B cell (primary cell): ENCODE data around the gene HYI. TPM values are rescaled to one million over a fixed set of nuclear protein-coding genes. Genes with fewer than 3 reads are reported as not detected.

Experiments
- ATAC-seq: fragments of 200-7000 bp; cut with Tn5 transposase; one replicate; pipeline ENCODE4 v1.10.0; 2021; ENCODE audit warnings: low read depth, mild to moderate bottlenecking, moderate number of reproducible peaks, moderate library complexity
- CTCF ChIA-PET: fragments of 350-600 bp; sonication (Branson Sonifier 250); formaldehyde crosslinking; loops from one replicate; lab custom pipeline; 2021; ENCODE audit warnings: antibody characterized with exemption, inconsistent platforms; lab: Charles Lee
- POLR2A ChIA-PET: fragments of 350-600 bp; sonication (Branson Sonifier 250); formaldehyde crosslinking; loops from one replicate; lab custom pipeline; 2021; ENCODE audit warnings: antibody characterized with exemption; lab: Charles Lee
- DNase-seq: peaks from one replicate; pipeline ENCODE4 v3.0.0; 2013
- H2AFZ ChIP-seq: 2 replicates; pipeline ENCODE4 v1.6.1; 2012; ENCODE audit warnings: mild to moderate bottlenecking, low read depth, low read length; ENCODE audit not compliant: insufficient read depth, poor library complexity, severe bottlenecking
- H3K27ac ChIP-seq, 2 donors: 1 replicate in 1 of 2; 2 replicates in 1 of 2; pipeline ENCODE4 v1.5.1; 2012 to 2013; ENCODE audit warnings: low read length in 2 of 2, mild to moderate bottlenecking in 2 of 2, moderate library complexity in 1 of 2
- H3K27me3 ChIP-seq, 4 experiments: fragments of 200-600 bp in 1 of 4; sonication (generic) in 1 of 4; replicated peaks in 1 of 4; 1 replicate in 2 of 4; 2 replicates in 2 of 4; pipeline versions ENCODE4 v1.6.1 to v1.7.0; 2013 to 2016; ENCODE audit warnings: low read length in 3 of 4, mild to moderate bottlenecking in 2 of 4, mixed read lengths in 1 of 4, moderate library complexity in 1 of 4; ENCODE audit not compliant: insufficient read depth in 4 of 4, control insufficient read depth in 3 of 4; ENCODE audit errors: control extremely low read depth in 1 of 4
- H3K36me3 ChIP-seq, 2 experiments: replicated peaks in 1 of 2; 1 replicate in 1 of 2; 2 replicates in 1 of 2; pipeline versions ENCODE4 v1.6.1 to v1.7.1; 2013; ENCODE audit warnings: low read length in 1 of 2; ENCODE audit not compliant: insufficient read depth in 2 of 2, control insufficient read depth in 1 of 2; ENCODE audit errors: control extremely low read depth in 1 of 2, extremely low read depth in 1 of 2
- H3K4me1 ChIP-seq, 2 donors: fragments of 200-600 bp in 1 of 2; sonication (generic) in 1 of 2; 1 replicate in 1 of 2; 2 replicates in 1 of 2; pipeline versions ENCODE4 v1.5.1 to v1.6.1; 2013 to 2017; ENCODE audit warnings: low read length in 2 of 2; ENCODE audit not compliant: control insufficient read depth in 2 of 2, insufficient read depth in 2 of 2
- H3K4me2 ChIP-seq: replicated peaks from 2 replicates; pipeline ENCODE3; 2012; ENCODE audit warnings: mild to moderate bottlenecking, low read depth, low read length; ENCODE audit not compliant: poor library complexity, severe bottlenecking
- H3K4me3 ChIP-seq, 5 experiments: fragments of 200-600 bp in 1 of 5; sonication (generic) in 1 of 5; 1 replicate in 3 of 5; 2 replicates in 2 of 5; pipeline versions ENCODE4 v1.5.1 to v1.7.0; 2011 to 2016; ENCODE audit warnings: low read length in 4 of 5, mild to moderate bottlenecking in 4 of 5, low read depth in 2 of 5, control low read depth in 1 of 5, moderate library complexity in 1 of 5; ENCODE audit not compliant: insufficient read depth in 1 of 5; ENCODE audit errors: control extremely low read depth in 1 of 5, extremely low read depth in 1 of 5
- H3K79me2 ChIP-seq: fragments of 200-600 bp; sonication (generic); one replicate; pipeline ENCODE4 v1.6.0; 2016; ENCODE audit warnings: low read length; ENCODE audit not compliant: control insufficient read depth, insufficient read depth
- H3K9ac ChIP-seq: fragments of 200-600 bp; sonication (generic); 2 replicates; pipeline ENCODE4 v1.6.1; 2017; ENCODE audit warnings: mild to moderate bottlenecking, low read length, moderate library complexity
- H3K9me3 ChIP-seq, 3 donors: one replicate each; pipeline versions ENCODE4 v1.6.1 to v1.7.1; 2013; ENCODE audit warnings: low read length in 2 of 3; ENCODE audit not compliant: control insufficient read depth in 2 of 3, insufficient read depth in 1 of 3; ENCODE audit errors: control extremely low read depth in 1 of 3
- H4K20me1 ChIP-seq: 2 replicates; pipeline ENCODE4 v1.6.0; 2012; ENCODE audit warnings: mild to moderate bottlenecking, low read length; ENCODE audit not compliant: insufficient read depth, control insufficient read depth, poor library complexity, severe bottlenecking
- H3K27ac Mint-ChIP-seq: one replicate; pipeline ENCODE4 v1.8.0; 2021; ENCODE audit warnings: mixed read lengths
- H3K27me3 Mint-ChIP-seq: one replicate; pipeline ENCODE4 v1.8.0; 2021; ENCODE audit warnings: mixed read lengths
- H3K4me1 Mint-ChIP-seq: one replicate; pipeline ENCODE4 v1.8.0; 2021; ENCODE audit warnings: mixed read lengths
- H3K4me3 Mint-ChIP-seq: one replicate; pipeline ENCODE4 v1.8.0; 2021; ENCODE audit warnings: mixed read lengths
- H3K9me3 Mint-ChIP-seq: one replicate; pipeline ENCODE4 v1.8.0; 2022; ENCODE audit warnings: mixed read lengths; ENCODE audit not compliant: insufficient read depth
- EZH2 ChIP-seq: IDR thresholded peaks from 2 replicates; pipeline ENCODE4 v1.6.1; 2012; ENCODE audit warnings: borderline replicate concordance, low read depth, mild to moderate bottlenecking, moderate library complexity, low read length; ENCODE audit not compliant: insufficient read depth, poor library complexity, severe bottlenecking
- WGBS: methylation state at CpG from one replicate; pipeline ENCODE4 v1.1.5; 2013; ENCODE audit warnings: missing lambda C conversion rate; ENCODE audit not compliant: insufficient coverage; 5-methylcytosine and 5-hydroxymethylcytosine counted together
- intact Hi-C: fragments of 100-400 bp; cut with micrococcal nuclease; formaldehyde crosslinking; loops from one replicate; pipeline ENCODE4 v1.10.0; 2022
- polyA plus RNA-seq: library from polyadenylated mRNA; depleted of rRNA; stranded (reverse); fragments of >200 nt; gene quantifications from 2 replicates; pipeline ENCODE4 v1.2.3, GENCODE V29; 2012
- total RNA-seq, 2 donors: library from RNA; stranded (reverse); fragments of 120-200 nt in 1 of 2; gene quantifications; 1 replicate in 1 of 2; 2 replicates in 1 of 2; pipeline versions ENCODE4 v1.2.3 to v1.2.4, GENCODE V29; 2013 to 2022
- TF ChIP-seq, protein P1 (sequence below): fragments of 200-600 bp; IDR thresholded peaks from one replicate; pipeline ENCODE4 v1.8.0; 2022; ENCODE audit warnings: antibody characterized with exemption, mild to moderate bottlenecking

HYI gene
- total and polyA plus RNA-seq, 2 donors (not counting 1 experiment from before 2014, with no cell fraction given) = 21.0 to 26.5 TPM

GRCh38 chr1:43452789-43453441 is 816 bp downstream of the HYI start:
- peak; percentile 34 for DNase-seq
- CTCF ChIA-PET = no interaction called here
- no peaks in the 10 kb centered on the region for H4K20me1 ChIP-seq
- WGBS = 46% methylated on average over 8 of the region's 10 CpGs
- H3K36me3 ChIP-seq = peaks cover 0 to 27% of the 10 kb centered on the region in 2 experiments
- TF ChIP-seq, protein P1, sequence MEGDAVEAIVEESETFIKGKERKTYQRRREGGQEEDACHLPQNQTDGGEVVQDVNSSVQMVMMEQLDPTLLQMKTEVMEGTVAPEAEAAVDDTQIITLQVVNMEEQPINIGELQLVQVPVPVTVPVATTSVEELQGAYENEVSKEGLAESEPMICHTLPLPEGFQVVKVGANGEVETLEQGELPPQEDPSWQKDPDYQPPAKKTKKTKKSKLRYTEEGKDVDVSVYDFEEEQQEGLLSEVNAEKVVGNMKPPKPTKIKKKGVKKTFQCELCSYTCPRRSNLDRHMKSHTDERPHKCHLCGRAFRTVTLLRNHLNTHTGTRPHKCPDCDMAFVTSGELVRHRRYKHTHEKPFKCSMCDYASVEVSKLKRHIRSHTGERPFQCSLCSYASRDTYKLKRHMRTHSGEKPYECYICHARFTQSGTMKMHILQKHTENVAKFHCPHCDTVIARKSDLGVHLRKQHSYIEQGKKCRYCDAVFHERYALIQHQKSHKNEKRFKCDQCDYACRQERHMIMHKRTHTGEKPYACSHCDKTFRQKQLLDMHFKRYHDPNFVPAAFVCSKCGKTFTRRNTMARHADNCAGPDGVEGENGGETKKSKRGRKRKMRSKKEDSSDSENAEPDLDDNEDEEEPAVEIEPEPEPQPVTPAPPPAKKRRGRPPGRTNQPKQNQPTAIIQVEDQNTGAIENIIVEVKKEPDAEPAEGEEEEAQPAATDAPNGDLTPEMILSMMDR = no peak
- TF ChIP-seq EZH2 = no peak
- H3K27me3 Mint-ChIP-seq = peaks cover 15% of the 10 kb centered on the region
- peaks cover 21% of the 10 kb centered on the region for H3K4me1 Mint-ChIP-seq
- peaks cover 8 to 9% of the 10 kb centered on the region in 2 donors for H3K4me1 ChIP-seq
- H3K27me3 ChIP-seq = peaks cover 0 to 12% (median 9%) of the 10 kb centered on the region in 4 experiments
- H3K9me3 Mint-ChIP-seq = no peaks in the 10 kb centered on the region
- peak; percentile 2 for ATAC-seq
- peak overlapping the region; percentile 97 for H3K4me3 Mint-ChIP-seq
- H3K27ac ChIP-seq = no peak overlapping the region
- H3K27ac Mint-ChIP-seq = peak overlapping the region; percentile 75
- H3K4me2 ChIP-seq = peak overlapping the region; percentile 85
- peak overlapping the region in 4 of 5 experiments; percentile 11 to 83 (median 63) for H3K4me3 ChIP-seq
- peak overlapping the region; percentile 72 for H3K9ac ChIP-seq
- H3K79me2 ChIP-seq = no peaks in the 10 kb centered on the region
- peak overlapping the region; percentile 69 for H2AFZ ChIP-seq
- intact Hi-C loops = no loop called here
- H3K9me3 ChIP-seq = no peaks in the 10 kb centered on the region
- POLR2A ChIA-PET = interaction anchor here (0.6 to 0.8 kb wide), 2 partner anchors 9 to 579 kb away, joined by 5 to 7 read pairs; no protein-coding TSS in a partner anchor
